Fibroblast of skin of right quadriceps (primary cell): Measurements from ENCODE around the gene PALLD.
A peak's percentile ranks its signal among the peaks of the same experiment; 100 is the strongest.
"Not testable (repeated sequence)": the region's sequence is repeated elsewhere in the genome, so short reads cannot be mapped to it uniquely, and the experiment has no call there.

Experiments used
- DNase-seq: peaks from one replicate; pipeline ENCODE4 v3.0.0-alpha.2; 2013

PALLD gene

GRCh38 chr4:168711197-168712140 lies 214.6 kb downstream of the PALLD start:
- DNase-seq: peak; percentile 83

DNA sequence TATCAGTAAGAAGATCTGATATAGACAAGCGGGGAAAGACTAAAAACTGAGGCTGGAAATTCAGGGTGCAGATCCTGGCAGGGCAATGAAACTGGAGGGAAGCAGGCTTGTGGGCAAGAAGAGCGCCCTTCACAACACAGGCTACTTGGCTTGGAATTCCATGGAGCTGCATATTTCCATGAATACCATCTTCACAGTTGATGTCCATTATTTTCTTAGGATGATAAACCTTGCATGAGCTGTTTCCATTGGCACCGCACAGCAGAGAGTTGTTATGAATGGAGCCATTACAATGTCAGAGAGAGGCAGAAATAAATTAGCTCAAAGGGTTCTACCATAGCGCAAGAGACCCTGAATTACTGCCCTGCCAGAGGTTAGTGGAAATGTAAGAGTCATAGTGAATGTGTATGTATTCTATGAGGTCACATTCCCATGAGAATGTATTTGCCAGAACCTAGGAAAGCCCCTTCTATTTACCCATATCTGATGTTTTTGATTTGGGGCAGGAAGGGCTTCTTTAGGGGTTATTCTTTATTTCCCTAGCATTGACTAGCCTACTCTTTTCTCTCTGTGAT lies 215.6 kb downstream of the PALLD start:
- no peak for DNase-seq

GRCh38 chr4:168713253-168713652 lies 216.4 kb downstream of the PALLD start:
- DNase-seq: no peak

GRCh38 chr4:168715896-168716295 lies 219.0 kb downstream of the PALLD start:
- no peak for DNase-seq

DNA sequence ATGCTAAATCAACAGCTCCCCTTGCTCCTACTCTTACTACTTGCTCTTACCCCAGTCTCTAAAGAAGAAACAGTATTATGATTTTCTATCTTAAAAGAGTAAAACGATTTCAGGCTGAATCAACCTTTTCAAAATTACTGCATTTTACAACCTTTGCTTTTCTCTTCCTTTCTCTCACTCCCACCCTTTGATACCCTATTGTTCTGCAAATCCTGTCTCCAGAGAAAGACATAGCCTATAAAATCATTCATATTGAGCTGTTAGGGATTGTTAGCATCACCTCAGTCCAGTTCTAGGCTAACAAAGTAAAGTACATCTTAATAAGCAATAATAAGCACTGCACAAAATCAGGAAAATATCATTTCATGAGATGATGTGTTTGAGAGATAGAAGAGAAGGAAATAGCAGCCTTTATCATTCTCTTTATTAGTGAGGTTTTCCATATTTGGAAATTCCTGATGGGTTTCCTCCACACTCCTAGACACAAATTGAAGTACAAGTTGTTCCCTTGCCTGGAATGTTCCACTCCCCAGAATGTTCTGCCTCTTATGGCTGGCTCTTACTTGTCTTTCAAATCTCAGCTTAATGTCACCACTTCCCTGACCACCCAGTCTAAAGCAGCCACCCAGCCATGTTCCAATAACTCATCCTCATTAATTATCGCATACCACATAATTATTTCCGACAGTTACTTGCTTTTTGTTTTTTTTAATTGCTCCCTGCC lies 219.7 kb downstream of the PALLD start:
- DNase-seq: peak; percentile 8

- DNase-seq: peak; percentile 58
These were observed 221.0 kb downstream of the PALLD start for GRCh38 chr4:168717847-168718246.

DNA sequence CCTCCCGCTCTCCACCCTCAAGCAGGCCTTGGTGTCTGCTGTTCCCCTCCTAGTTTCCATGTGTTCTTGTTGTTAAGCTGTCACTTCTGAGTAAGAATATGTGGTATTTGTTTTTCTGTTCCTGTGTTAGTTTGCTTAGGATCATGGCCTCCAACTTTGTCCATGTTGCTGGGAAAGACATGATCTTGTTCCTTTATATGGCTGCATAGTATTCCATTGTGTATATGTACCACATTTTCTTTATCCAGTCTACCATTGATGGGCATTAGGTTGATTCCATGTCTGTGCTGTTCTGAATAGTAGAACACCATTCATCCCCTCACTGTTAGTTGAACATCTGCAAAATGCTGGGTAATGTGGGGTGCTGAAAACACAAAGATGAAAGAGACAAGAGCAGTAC lies 222.9 kb downstream of the PALLD start:
- DNase-seq: no peak

GRCh38 chr4:168720396-168720900 lies 223.6 kb downstream of the PALLD start:
- DNase-seq: no peak

DNA sequence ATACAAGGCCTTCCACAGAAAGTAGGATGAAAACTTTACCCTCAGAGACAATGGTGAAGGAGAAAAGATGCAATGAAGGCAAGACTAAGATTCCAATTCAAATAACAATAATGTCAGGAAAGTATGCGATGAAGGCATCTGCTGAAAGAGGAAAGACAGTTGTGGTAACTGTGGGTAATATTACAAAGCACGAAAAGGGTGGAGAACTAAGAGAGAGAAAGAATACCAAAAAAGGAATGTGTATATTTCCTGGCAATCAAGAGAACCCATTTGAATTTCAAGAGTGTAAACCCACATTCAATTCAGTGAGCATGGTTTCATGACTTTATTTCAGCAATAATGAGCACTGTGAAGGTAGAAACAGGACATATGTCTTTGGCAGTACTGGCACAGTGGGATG lies 225.5 kb downstream of the PALLD start:
- no peak for DNase-seq

- DNase-seq: peak; percentile 46
These were observed 226.2 kb downstream of the PALLD start for GRCh38 chr4:168723020-168723419.

DNA sequence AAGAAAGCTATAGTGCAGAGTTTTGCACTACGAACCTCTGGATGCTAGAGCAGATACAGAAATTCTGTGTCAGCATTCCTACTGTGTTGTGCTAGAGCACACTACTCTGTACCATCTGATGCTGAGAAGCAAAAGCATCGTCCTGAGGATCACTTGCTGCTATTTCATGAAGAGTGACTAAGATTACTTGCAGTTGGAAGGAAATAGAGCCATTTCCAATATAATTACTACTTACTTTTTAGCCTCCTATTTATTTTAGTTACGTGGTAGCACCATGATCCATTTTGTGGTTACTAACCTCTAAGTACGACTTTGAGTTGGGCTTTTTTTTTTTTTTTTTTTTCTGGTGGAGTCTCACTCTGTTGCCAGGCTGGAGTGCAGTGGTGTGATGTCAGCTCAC lies 226.7 kb downstream of the PALLD start:
- peak; percentile 53 for DNase-seq

GRCh38 chr4:168724243-168724642 lies 227.4 kb downstream of the PALLD start:
- DNase-seq: no peak

DNA sequence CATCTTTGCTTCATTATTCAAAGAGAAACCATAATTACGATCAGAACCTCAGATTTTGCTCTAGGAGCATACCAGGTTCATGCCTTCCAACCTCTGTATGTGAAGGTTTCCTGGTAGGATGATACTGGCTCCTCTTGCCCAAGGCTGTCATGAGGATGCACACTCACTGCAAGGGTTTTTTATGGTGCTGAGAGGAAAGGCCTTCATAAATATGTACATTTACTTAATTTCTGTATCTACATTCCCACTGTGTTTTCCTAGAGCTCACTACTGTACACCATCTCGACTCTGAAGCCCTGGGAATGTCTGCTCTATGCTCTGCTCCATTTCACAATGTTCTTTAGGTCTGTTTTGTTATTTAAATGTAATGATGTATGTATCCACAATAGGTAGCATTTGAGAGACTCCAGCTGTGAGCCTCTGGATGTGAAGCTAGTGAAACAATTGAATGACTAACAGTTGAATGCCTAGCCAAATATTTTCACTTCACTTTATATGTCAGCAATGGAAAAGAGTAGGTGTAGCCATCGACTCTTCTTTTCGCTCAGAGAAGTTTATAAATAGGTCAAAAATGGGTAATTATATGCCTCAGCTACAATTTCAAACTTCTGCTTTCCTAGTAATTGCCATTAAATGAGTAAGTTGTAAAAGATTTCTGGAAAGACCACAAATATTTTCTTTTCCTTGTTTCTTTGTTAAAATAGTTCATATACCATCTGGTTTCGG lies 228.0 kb downstream of the PALLD start:
- peak; percentile 83 for DNase-seq

GRCh38 chr4:168725930-168726329 lies 229.1 kb downstream of the PALLD start:
- DNase-seq: peak; percentile 36

- DNase-seq: not testable (repeated sequence)
These were observed 230.3 kb downstream of the PALLD start for GRCh38 chr4:168727181-168727580.

- DNase-seq: peak; percentile 45
These were observed 234.3 kb downstream of the PALLD start for GRCh38 chr4:168731006-168731636.

GRCh38 chr4:168731706-168732414 lies 235.0 kb downstream of the PALLD start:
- DNase-seq: no peak

DNA sequence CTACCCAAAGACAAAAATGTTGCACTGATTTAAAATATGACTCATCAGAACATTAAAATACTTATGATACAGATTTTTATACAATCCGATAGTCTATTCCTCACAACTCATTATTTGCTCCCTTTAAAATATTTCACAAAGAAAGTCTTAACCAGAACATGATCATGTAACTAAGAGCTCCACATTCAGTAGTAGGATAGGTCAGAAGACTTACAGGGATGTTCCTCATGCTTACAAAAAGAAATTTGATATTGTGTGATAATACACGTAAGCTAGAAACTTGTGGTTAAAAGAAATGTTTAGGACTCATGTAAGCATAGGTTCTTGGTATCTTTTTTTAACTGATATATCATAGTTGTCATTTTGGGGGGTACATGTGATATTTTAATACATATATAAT lies 235.9 kb downstream of the PALLD start:
- no peak for DNase-seq

- DNase-seq: no peak
These were observed 238.1 kb downstream of the PALLD start for GRCh38 chr4:168734703-168735678.

GRCh38 chr4:168735735-168736134 lies 238.9 kb downstream of the PALLD start:
- DNase-seq: no peak
